Uterus (tissue), 2 donors: ENCODE data around the gene CTLA4.

Experiments
- CTCF ChIP-seq, 4 experiments: fragments of 200-600 bp in 2 of 4; fragments of 450-650 bp in 2 of 4; sonication (generic) in 2 of 4; IDR thresholded peaks; one replicate each; pipeline ENCODE4 v1.5.1; 2016 to 2019; ENCODE audit warnings: antibody characterized with exemption in 4 of 4, mild to moderate bottlenecking in 2 of 4, moderate library complexity in 1 of 4
- POLR2A ChIP-seq, 2 donors: fragments of 450-650 bp; IDR thresholded peaks; one replicate each; pipeline ENCODE4 v1.6.1; 2016; ENCODE audit warnings: antibody characterized with exemption in 2 of 2, mild to moderate bottlenecking in 1 of 2, moderate library complexity in 1 of 2

- TF ChIP-seq CTCF (IDR thresholded peaks at IDR 0.05) (no peak), POLR2A (IDR thresholded peaks at IDR 0.05) (no peak)
Measured at GRCh38 chr2:203913947-203914346, 46.4 kb downstream of the CTLA4 start.
